K562 (cell line): ENCODE data around the gene ANKH. TPM values are rescaled to one million over a fixed set of nuclear protein-coding genes. Genes with fewer than 3 reads are reported as not detected.
A peak's percentile ranks its signal among the peaks of the same experiment; 100 is the strongest.

Experiments used
- ATAC-seq: fragments of 200-7000 bp; cut with Tn5 transposase; 3 replicates; pipeline ENCODE4 v1.9.1; 2020; ENCODE audit warnings: moderate library complexity
- BruUV-seq: library from RNA; stranded (reverse); fragments of 400-500 nt; replicated peaks from 2 replicates; lab custom pipeline; 2021; lab: Mats Ljungman, UMichigan
- CTCF ChIA-PET: fragments of 300-600 bp; formaldehyde crosslinking; extraction: SDS; loops from one replicate; lab custom pipeline; 2021; ENCODE audit warnings: low intra/inter-chr PET ratio; lab: Yijun Ruan, JAX
- POLR2A ChIA-PET: fragments of 300-600, 350-650 bp; sonication (Branson Sonifier 250); formaldehyde crosslinking; extraction: SDS; loops from one replicate; lab custom pipeline; 2021; ENCODE audit warnings: antibody characterized with exemption, inconsistent platforms; lab: Yijun Ruan, JAX
- DNase-seq, 4 experiments: peaks; one replicate each; pipeline versions ENCODE4 v3.0.0 to v3.0.0-alpha.2; 2011 to 2018; ENCODE audit warnings: low spot score in 3 of 4, mixed read lengths in 3 of 4; ENCODE audit errors: extremely low read depth in 1 of 4
- FAIRE-seq: peaks from 2 replicates; lab custom pipeline; 2011; peaks lifted over from hg19 to GRCh38; lab: Jason Lieb, UNC
- H2AFZ ChIP-seq: 2 replicates; pipeline ENCODE4 v1.6.0; 2011; ENCODE audit warnings: low read depth, low read length, control low read depth, inconsistent platforms
- H3K27ac ChIP-seq: fragments of 200-600 bp; 3 replicates; pipeline ENCODE4 v1.8.0; 2011; ENCODE audit warnings: low read depth, mild to moderate bottlenecking, control low read depth, inconsistent platforms, low read length, moderate library complexity, mixed read lengths; ENCODE audit errors: extremely low read depth
- H3K27me3 ChIP-seq, 2 experiments: fragments of 300-600 bp in 1 of 2; 2 replicates in 1 of 2; 3 replicates in 1 of 2; pipeline versions ENCODE4 v1.6.0 to v1.8.0; 2011; ENCODE audit warnings: inconsistent platforms in 2 of 2, low read length in 2 of 2, mild to moderate bottlenecking in 1 of 2, mixed read lengths in 1 of 2, moderate library complexity in 1 of 2; ENCODE audit not compliant: control insufficient read depth in 2 of 2, insufficient read depth in 2 of 2
- H3K36me3 ChIP-seq: fragments of 300-600 bp; 3 replicates; pipeline ENCODE4 v1.8.0; 2011; ENCODE audit warnings: mild to moderate bottlenecking, low read length, inconsistent platforms; ENCODE audit not compliant: control insufficient read depth, insufficient read depth
- H3K4me1 ChIP-seq, 2 experiments: fragments of 200-600 bp in 1 of 2; replicated peaks in 1 of 2; 2 replicates in 1 of 2; 3 replicates in 1 of 2; pipeline versions ENCODE4 v1.5.1 to v1.8.0; 2011; ENCODE audit warnings: inconsistent platforms in 2 of 2, low read length in 2 of 2, mild to moderate bottlenecking in 1 of 2, mixed read lengths in 1 of 2, moderate library complexity in 1 of 2; ENCODE audit not compliant: control insufficient read depth in 2 of 2, insufficient read depth in 2 of 2
- H3K4me2 ChIP-seq: 2 replicates; pipeline ENCODE4 v1.6.1; 2011; ENCODE audit warnings: low read length, control low read depth, inconsistent platforms, mixed read lengths; ENCODE audit not compliant: insufficient read depth
- H3K4me3 ChIP-seq: fragments of 200-600 bp; sonication (generic), shearing (Covaris generic); 2 replicates; pipeline ENCODE4 v1.5.1; 2016; ENCODE audit warnings: control low read depth, inconsistent platforms
- H3K79me2 ChIP-seq: fragments of 200-600 bp; 3 replicates; pipeline ENCODE4 v1.8.0; 2011; ENCODE audit warnings: low read length, inconsistent platforms; ENCODE audit not compliant: control insufficient read depth, insufficient read depth
- H3K9ac ChIP-seq, 2 experiments: 2 replicates each; pipeline versions ENCODE4 v1.6.0 to v1.6.1; 2011; ENCODE audit warnings: low read depth in 2 of 2, low read length in 2 of 2, control low read depth in 1 of 2, inconsistent platforms in 1 of 2, mild to moderate bottlenecking in 1 of 2, mixed read lengths in 1 of 2; ENCODE audit not compliant: insufficient read depth in 1 of 2
- H3K9me1 ChIP-seq: one replicate; pipeline ENCODE4 v1.6.0; 2011; ENCODE audit warnings: inconsistent platforms, mild to moderate bottlenecking, low read length, moderate library complexity; ENCODE audit not compliant: control insufficient read depth, insufficient read depth
- H3K9me3 ChIP-seq: replicated peaks from 2 replicates; pipeline ENCODE4 v1.5.1; 2011; ENCODE audit warnings: low read depth, low read length, inconsistent platforms; ENCODE audit not compliant: control insufficient read depth, insufficient read depth
- H4K20me1 ChIP-seq: replicated peaks from 2 replicates; pipeline ENCODE4 v1.6.1; 2011; ENCODE audit warnings: low read length, inconsistent platforms, mixed read lengths; ENCODE audit not compliant: control insufficient read depth, insufficient read depth
- ARID1B ChIP-seq: fragments of 450-650 bp; IDR thresholded peaks from 2 replicates; pipeline ENCODE4 v1.6.1; 2016; ENCODE audit warnings: antibody characterized with exemption, mild to moderate bottlenecking, inconsistent platforms
- BRCA1 ChIP-seq, 2 experiments: fragments of 450-650 bp in 1 of 2; sonication (generic) in 1 of 2; formaldehyde crosslinking in 1 of 2; IDR thresholded peaks; 2 replicates each; pipeline versions ENCODE4 v1.5.0 to v1.6.1; 2017 to 2020; ENCODE audit warnings: mild to moderate bottlenecking in 1 of 2, missing genetic modification reagents in 1 of 2
- CBFA2T3 ChIP-seq: fragments of 450-650 bp; IDR thresholded peaks from 2 replicates; pipeline ENCODE4 v1.6.1; 2017
- CTBP1 ChIP-seq: fragments of 450-650 bp; IDR thresholded peaks from 2 replicates; pipeline ENCODE4 v1.6.1; 2016; ENCODE audit warnings: borderline replicate concordance
- MCM5 ChIP-seq: fragments of 450-650 bp; IDR thresholded peaks from 2 replicates; pipeline ENCODE4 v1.6.1; 2016; ENCODE audit warnings: low read depth
- MEF2D ChIP-seq: conservative IDR thresholded peaks from 2 replicates; pipeline ENCODE4 v1.6.1; 2016; ENCODE audit warnings: low read depth, missing genetic modification characterization, missing compliant biosample characterization
- MEIS2 ChIP-seq: fragments of 450-650 bp; IDR thresholded peaks from 2 replicates; pipeline ENCODE4 v1.6.1; 2014; ENCODE audit warnings: mild to moderate bottlenecking; ENCODE audit not compliant: partially characterized antibody
- NCOR1 ChIP-seq: fragments of 450-650 bp; IDR thresholded peaks from 2 replicates; pipeline ENCODE4 v1.6.1; 2016; ENCODE audit warnings: mild to moderate bottlenecking, moderate library complexity
- RERE ChIP-seq: sonication (generic); formaldehyde crosslinking; IDR thresholded peaks from 2 replicates; pipeline ENCODE4 v1.8.0; 2023; ENCODE audit warnings: missing genetic modification reagents, mild to moderate bottlenecking, borderline replicate concordance
- USF2 ChIP-seq: sonication (generic); formaldehyde crosslinking; IDR thresholded peaks from 2 replicates; pipeline ENCODE4 v1.5.0; 2020; ENCODE audit warnings: missing genetic modification reagents
- WGBS: fragments of 100-300 bp; shearing (Covaris generic); methylation state at CpG from one replicate; pipeline ENCODE4 v1.1.6; 2016; ENCODE audit warnings: low coverage, mixed read lengths; ENCODE audit not compliant: insufficient coverage; ENCODE audit errors: missing lambda C conversion rate; 5-methylcytosine and 5-hydroxymethylcytosine counted together
- in situ Hi-C: fragments of 300-500 bp; cut with MboI; formaldehyde crosslinking; loops from 4 replicates; pipeline ENCODE4 v1.15.0; 2018; ENCODE audit warnings: inconsistent platforms, mixed read lengths
- intact Hi-C: fragments of 100-400 bp; cut with micrococcal nuclease; formaldehyde crosslinking; loops from 2 replicates; pipeline ENCODE4 v1.14.2; 2022
- polyA plus RNA-seq, 8 experiments: library from polyadenylated mRNA; depleted of rRNA in 4 of 8; stranded (reverse) in 5 of 8; unstranded in 3 of 8; fragments of >200 nt; fragmentation: Nextera tagmentation in 2 of 8; fragmentation: Illumina TruSeq in 1 of 8; extraction: Ambion mirVana in 2 of 8; extraction: Trizol in 1 of 8; gene quantifications; 2 replicates each; pipeline versions ENCODE4 v1.2.1 to v1.2.3, GENCODE V29; 2011 to 2014; ENCODE audit warnings: inconsistent platforms in 1 of 8, missing spikeins in 1 of 8
- total RNA-seq, 7 experiments: library from RNA; depleted of rRNA in 6 of 7; stranded (reverse); fragments of >200 nt in 6 of 7; fragmentation: Illumina TruSeq in 2 of 7; extraction: Trizol in 2 of 7; gene quantifications; 2 replicates each; pipeline versions ENCODE4 v1.2.1 to v1.2.3, GENCODE V29; 2011 to 2021; ENCODE audit warnings: low replicate concordance in 1 of 7

ANKH gene
- total and polyA plus RNA-seq, 9 of the 15 experiments (the other 6 are each of a cell fraction or from before 2014, with no cell fraction given), result 0.79 to 12.2 (median 4.5) TPM

- FAIRE-seq, result no peak
- WGBS, result 4% methylated on average over 3 of the region's 3 CpGs
- no peaks in the 10 kb centered on the region for H3K9me1 ChIP-seq
- ATAC-seq, result no peak
- H4K20me1 ChIP-seq, result no peaks in the 10 kb centered on the region
- POLR2A ChIA-PET, result no interaction called here
- 0 out of 5 replicates have a peak, but pooled peaks cover 0 to 3% of the 10 kb centered on the region in 2 experiments for H3K4me1 ChIP-seq
- no peak overlapping the region for H3K4me2 ChIP-seq
- H3K36me3 ChIP-seq, result no peaks in the 10 kb centered on the region
- no peak for DNase-seq
- no peak overlapping the region for H3K4me3 ChIP-seq
- H3K27ac ChIP-seq, result no peak overlapping the region
- TF ChIP-seq MEF2D (tag), result no peak
- no peak for TF ChIP-seq USF2 (CRISPR knock-in tag)
- TF ChIP-seq NCOR1, result no peak
- TF ChIP-seq, all 486 proteins: peak for 0
- Histone ChIP-seq H3K79me2 (no peaks in the 10 kb centered on the region), H2AFZ (no peak overlapping the region), H3K9me3 (no peaks in the 10 kb centered on the region), H3K9ac (no peak overlapping the region), H3K27me3 (peaks cover 4 to 12% of the 10 kb centered on the region in 2 experiments; a peak in 2 of 5 replicates)
- in situ Hi-C loops, result no loop called here
- CTCF ChIA-PET, result no interaction called here
- BruUV-seq, result no TSS peak
- intact Hi-C loops, result no loop called here
Observed at GRCh38 chr5:14753947-14754346, 117.6 kb downstream of the ANKH start.

GRCh38 chr5:14753292-14753691, 118.3 kb downstream of the ANKH start:
- in situ Hi-C loops, result no loop called here
- peak; percentile 22 for TF ChIP-seq MEIS2
- TF ChIP-seq CBFA2T3, result peak; percentile 34; the same call in 1 of the 2 replicates
- peak; percentile 89 for TF ChIP-seq CTBP1
- TF ChIP-seq MCM5, result no peak
- no peak for TF ChIP-seq BRCA1 (IDR thresholded peaks at IDR 0.05)
- TF ChIP-seq BRCA1 (CRISPR knock-in tag; IDR thresholded peaks at IDR 0.05), result no peak
- no peak for TF ChIP-seq RERE (CRISPR knock-in tag)
- peak; percentile 37 for TF ChIP-seq ARID1B

More at GRCh38 chr5:14753292-14753691, 118.3 kb downstream of the ANKH start:
- DNase-seq, result peak in 1 of 4 experiments; percentile 20
- WGBS, result 2% methylated on average over 6 of the region's 6 CpGs
- H3K4me2 ChIP-seq, result no peak overlapping the region
- H3K36me3 ChIP-seq, result no peaks in the 10 kb centered on the region
- no peak overlapping the region for H3K27ac ChIP-seq
- H3K9me3 ChIP-seq, result no peaks in the 10 kb centered on the region
- H2AFZ ChIP-seq, result no peak overlapping the region
- peaks cover 4 to 19% of the 10 kb centered on the region in 2 experiments; a peak in 3 of 5 replicates for H3K27me3 ChIP-seq
- no TSS peak for BruUV-seq
- FAIRE-seq, result no peak
- POLR2A ChIA-PET, result interaction anchor here (0.6 kb wide), 1 partner anchor 657 kb away, joined by 3 read pairs; no protein-coding TSS in a partner anchor
- intact Hi-C loops, result no loop called here
- CTCF ChIA-PET, result no interaction called here
- H3K4me1 ChIP-seq, result 0 out of 5 replicates have a peak, but pooled peaks cover 0 to 3% of the 10 kb centered on the region in 2 experiments
- H4K20me1 ChIP-seq, result no peaks in the 10 kb centered on the region
- no peaks in the 10 kb centered on the region for H3K79me2 ChIP-seq
- no peak for ATAC-seq
- no peak overlapping the region for H3K4me3 ChIP-seq
- H3K9me1 ChIP-seq, result no peaks in the 10 kb centered on the region
- no peak overlapping the region for H3K9ac ChIP-seq
